ENCODE data around the gene EFNA5. TPM values are rescaled to one million over a fixed set of nuclear protein-coding genes. Genes with fewer than 3 reads are reported as not detected.

EFNA5 gene
- total and polyA plus RNA-seq, 2 of the 13 experiments (the other 11 are each of a cell fraction or from before 2014, with no cell fraction given): not detected

- no peak for TF ChIP-seq TFE3 (CRISPR knock-in tag; IDR thresholded peaks at IDR 0.05)
- no peak for TF ChIP-seq TFDP1 (CRISPR knock-in tag; IDR thresholded peaks at IDR 0.05; ENCODE audit: borderline replicate concordance)
- no peak for TF ChIP-seq ZHX1 (CRISPR knock-in tag; IDR thresholded peaks at IDR 0.05; ENCODE audit: low read depth)
- no peak for TF ChIP-seq MEIS1 (CRISPR knock-in tag; IDR thresholded peaks at IDR 0.05; ENCODE audit: borderline replicate concordance)
Measured at GRCh38 chr5:107558823-107559375, 111.8 kb downstream of the EFNA5 start (continued).

- FAIRE-seq (no peak), DNase-seq (ENCODE audit: low spot score) (no peak), ATAC-seq (no peak)
- BruUV-seq (replicated peaks): no TSS peak
- TF ChIP-seq GTF2F1 (IDR thresholded peaks at IDR 0.05; ENCODE audit: low read length) (no peak), CC2D1A (CRISPR knock-in tag; IDR thresholded peaks at IDR 0.05) (no peak), GRHL1 (CRISPR knock-in tag; conservative IDR thresholded peaks at IDR 0.05) (no peak), MXD3 (CRISPR knock-in tag; IDR thresholded peaks at IDR 0.05) (no peak), HNRNPUL1 (IDR thresholded peaks at IDR 0.05; ENCODE audit: low read depth, low read length) (no peak), ZNF543 (CRISPR knock-in tag; IDR thresholded peaks at IDR 0.05) (no peak), SRSF9 (IDR thresholded peaks at IDR 0.05; ENCODE audit: borderline replicate concordance, insufficient read depth, low read depth, low read length, poor library complexity, severe bottlenecking) (no peak)
- no peaks in the 10 kb centered on the region for H3K36me3 ChIP-seq (replicated peaks in 1 of 2; ENCODE audit: control insufficient read depth in 1 of 2, insufficient read depth in 2 of 2, low read length in 2 of 2)
- WGBS (ENCODE audit: low lambda C conversion rate): 9% methylated on average over 11 of the region's 11 CpGs
- POLR2A ChIA-PET: no interaction called here
- H3K27ac ChIP-seq (ENCODE audit: extremely low read length, insufficient read depth, low read length): no peak overlapping the region
- H3K4me3 ChIP-seq (replicated peaks in 1 of 3; ENCODE audit: insufficient read depth in 1 of 3, low read depth in 2 of 3, low read length in 3 of 3): no peak overlapping the region
- intact Hi-C loops (cut with micrococcal nuclease; ENCODE audit: unreplicated experiment) (no loop called here), in situ Hi-C loops (cut with HindIII; ENCODE audit: extremely low pct_ligation_motif_present, low pct_unique_long_range_greater_than_20kb) (no loop called here)
- H4K20me1 ChIP-seq (ENCODE audit: insufficient read depth, low read length): no peaks in the 10 kb centered on the region
- H3K4me2 ChIP-seq (ENCODE audit: low read depth, low read length): no peak overlapping the region
- no peaks in the 10 kb centered on the region for H3K9me3 ChIP-seq (ENCODE audit: low read length)
- H2AFZ ChIP-seq (ENCODE audit: low read length): no peak overlapping the region
- H3K9ac ChIP-seq (ENCODE audit: insufficient read depth, low read depth, low read length): no peak overlapping the region
- no peaks in the 10 kb centered on the region for H3K4me1 ChIP-seq (ENCODE audit: insufficient read depth, low read length)
- CTCF ChIA-PET (ENCODE audit: low intra/inter-chr PET ratio, low total read pairs): no interaction called here
- H3K79me2 ChIP-seq (ENCODE audit: insufficient read depth, low read length): no peaks in the 10 kb centered on the region
- H3K27me3 ChIP-seq (ENCODE audit: control insufficient read depth in 1 of 2, insufficient read depth in 2 of 2, low read length in 2 of 2): no peaks in the 10 kb centered on the region; a peak in 1 of 5 replicates
Measured at GRCh38 chr5:107557051-107557658, 113.6 kb downstream of the EFNA5 start.

Measured in HepG2 (cell line).